GM12878 (cell line): ENCODE results near the gene MRM3. TPM values are rescaled to one million over a fixed set of nuclear protein-coding genes. Genes with fewer than 3 reads are reported as not detected.

Experiments
- ATAC-seq: fragments of 200-7000 bp; cut with Tn5 transposase; 3 replicates; pipeline ENCODE4 v1.9.1; 2020; ENCODE audit warnings: mild to moderate bottlenecking, moderate library complexity
- BruUV-seq: library from RNA; stranded (reverse); fragments of 400-500 nt; replicated peaks from 2 replicates; lab custom pipeline; 2021; lab: Mats Ljungman, UMichigan
- CTCF ChIA-PET: fragments of 300-600 bp; sonication (Branson Sonifier 250); formaldehyde crosslinking; extraction: SDS; loops from one replicate; lab custom pipeline; 2021; ENCODE audit warnings: inconsistent platforms; lab: Yijun Ruan, JAX
- POLR2A ChIA-PET: fragments of 350-600 bp; formaldehyde crosslinking; extraction: SDS; loops from one replicate; lab custom pipeline; 2021; ENCODE audit warnings: inconsistent platforms; lab: Charles Lee
- RAD21 ChIA-PET: fragments of 300-600 bp; sonication (Branson Sonifier 250); formaldehyde crosslinking; loops from one replicate; lab custom pipeline; 2023; ENCODE audit warnings: antibody characterized with exemption; ENCODE audit not compliant: unreplicated experiment; lab: Charles Lee
- SMC1A ChIA-PET: fragments of 300-600 bp; sonication (Branson Sonifier 250); formaldehyde crosslinking; loops from one replicate; lab custom pipeline; 2023; ENCODE audit not compliant: unreplicated experiment, uncharacterized antibody; lab: Charles Lee
- DNase-seq: peaks from one replicate; pipeline ENCODE4 v3.0.0-alpha.2; 2011; ENCODE audit warnings: low read depth, low spot score
- FAIRE-seq: peaks from 3 replicates; lab custom pipeline; 2011; peaks lifted over from hg19 to GRCh38; lab: Jason Lieb, UNC
- H2AFZ ChIP-seq: 2 replicates; pipeline ENCODE4 v1.6.0; 2011; ENCODE audit warnings: low read depth, low read length, control low read depth; ENCODE audit not compliant: control insufficient read depth
- H3K27ac ChIP-seq: 2 replicates; pipeline ENCODE4 v1.5.1; 2011; ENCODE audit warnings: control low read depth; ENCODE audit not compliant: control insufficient read depth, insufficient read depth
- H3K27me3 ChIP-seq, 2 experiments: replicated peaks in 1 of 2; 2 replicates each; pipeline versions ENCODE4 v1.6.0 to v1.6.1; 2011; ENCODE audit warnings: low read length in 1 of 2; ENCODE audit not compliant: control insufficient read depth in 2 of 2, insufficient read depth in 2 of 2
- H3K36me3 ChIP-seq, 2 experiments: 2 replicates each; pipeline ENCODE4 v1.5.1; 2011; ENCODE audit warnings: low read length in 1 of 2; ENCODE audit not compliant: control insufficient read depth in 2 of 2, insufficient read depth in 2 of 2
- H3K4me1 ChIP-seq: 2 replicates; pipeline ENCODE4 v1.6.1; 2011; ENCODE audit warnings: mild to moderate bottlenecking, low read length, moderate library complexity, mixed read lengths; ENCODE audit not compliant: control insufficient read depth, insufficient read depth
- H3K4me2 ChIP-seq: 2 replicates; pipeline ENCODE4 v1.6.0; 2011; ENCODE audit warnings: control low read depth; ENCODE audit not compliant: control insufficient read depth, insufficient read depth
- H3K4me3 ChIP-seq: fragments of 200-600 bp; sonication (generic); 2 replicates; pipeline ENCODE4 v1.5.1; 2016
- H3K79me2 ChIP-seq: 2 replicates; pipeline ENCODE4 v1.6.0; 2011; ENCODE audit warnings: low read length; ENCODE audit not compliant: control insufficient read depth, insufficient read depth
- H3K9ac ChIP-seq: 2 replicates; pipeline ENCODE4 v1.8.0; 2011; ENCODE audit warnings: low read length, control low read depth, mixed read lengths; ENCODE audit not compliant: control insufficient read depth, insufficient read depth
- H3K9me3 ChIP-seq: replicated peaks from 3 replicates; pipeline ENCODE4 v1.5.1; 2011; ENCODE audit warnings: mild to moderate bottlenecking, low read length; ENCODE audit not compliant: control insufficient read depth, insufficient read depth
- H4K20me1 ChIP-seq: 2 replicates; pipeline ENCODE4 v1.6.0; 2011; ENCODE audit not compliant: control insufficient read depth, insufficient read depth
- CHD2 ChIP-seq: IDR thresholded peaks from 2 replicates; pipeline ENCODE4 v1.6.1; 2011; ENCODE audit warnings: low read depth, low read length, improper control_type of control experiment, borderline replicate concordance
- CHD4 ChIP-seq: fragments of 200-600 bp; sonication (generic); IDR thresholded peaks from 2 replicates; pipeline ENCODE4 v1.6.1; 2016; ENCODE audit warnings: mild to moderate bottlenecking
- MYC ChIP-seq: IDR thresholded peaks from 2 replicates; pipeline ENCODE4 v1.6.1; 2011; ENCODE audit warnings: mild to moderate bottlenecking, low read length, moderate library complexity, inconsistent platforms; ENCODE audit not compliant: insufficient read depth, insufficient replicate concordance, insufficient read length, severe bottlenecking
- NRF1 ChIP-seq: conservative IDR thresholded peaks from 2 replicates; pipeline ENCODE4 v1.6.1; 2011; ENCODE audit warnings: mild to moderate bottlenecking, low read depth, low read length, improper control_type of control experiment
- PAX5 ChIP-seq: IDR thresholded peaks from 2 replicates; pipeline ENCODE4 v1.6.1; 2011; ENCODE audit warnings: low read depth, low read length, borderline replicate concordance
- SIX5 ChIP-seq: IDR thresholded peaks from 2 replicates; pipeline ENCODE4 v1.6.1; 2011; ENCODE audit warnings: mild to moderate bottlenecking, low read depth, low read length, moderate library complexity; ENCODE audit not compliant: severe bottlenecking
- TCF7 ChIP-seq: IDR thresholded peaks from 2 replicates; pipeline ENCODE4 v1.6.1; 2014; ENCODE audit warnings: antibody characterized with exemption, borderline replicate concordance
- WGBS: methylation state at CpG from one replicate; pipeline ENCODE4 v1.1.6; 2016; ENCODE audit warnings: low lambda C conversion rate; ENCODE audit not compliant: insufficient replicate concordance, insufficient coverage; ENCODE audit errors: missing lambda C conversion rate; 5-methylcytosine and 5-hydroxymethylcytosine counted together
- in situ Hi-C: fragments of 300-500 bp; cut with MboI; formaldehyde crosslinking; loops from 9 replicates; pipeline ENCODE4 v1.14.3; 2018; ENCODE audit warnings: mixed read lengths
- intact Hi-C: fragments of 100-400 bp; cut with micrococcal nuclease; formaldehyde crosslinking; loops from one replicate; pipeline ENCODE4 v1.14.2; 2022; ENCODE audit not compliant: unreplicated experiment
- polyA plus RNA-seq, 11 experiments: library from polyadenylated mRNA; depleted of rRNA in 4 of 11; unstranded in 6 of 11; stranded (reverse) in 5 of 11; fragments of >200 nt; fragmentation: Nextera tagmentation in 4 of 11; fragmentation: Illumina TruSeq in 1 of 11; extraction: Ambion mirVana in 4 of 11; extraction: Trizol in 1 of 11; gene quantifications; 1 replicate in 1 of 11; 2 replicates in 10 of 11; pipeline versions ENCODE4 v1.2.1 to v1.2.3, GENCODE V29; 2011 to 2016; ENCODE audit warnings: inconsistent platforms in 2 of 11, missing spikeins in 2 of 11, low read depth in 1 of 11
- total RNA-seq, 4 experiments: library from RNA; depleted of rRNA in 3 of 4; stranded (reverse); fragments of >200 nt in 3 of 4; fragmentation: Illumina TruSeq in 1 of 4; extraction: Trizol in 1 of 4; gene quantifications; 2 replicates each; pipeline versions ENCODE4 v1.2.1 to v1.2.3, GENCODE V29; 2013 to 2021
- TF ChIP-seq, protein P1 (sequence below): fragments of 450-650 bp; IDR thresholded peaks from 2 replicates; pipeline ENCODE4 v1.6.1; 2017; ENCODE audit warnings: borderline replicate concordance
- TF ChIP-seq, protein P2 (sequence below): fragments of 450-650 bp; IDR thresholded peaks from 2 replicates; pipeline ENCODE4 v1.6.1; 2014; ENCODE audit warnings: mild to moderate bottlenecking
- TF ChIP-seq, protein P3 (sequence below): IDR thresholded peaks from 2 replicates; pipeline ENCODE4 v1.6.1; 2012; ENCODE audit warnings: mild to moderate bottlenecking, low read depth, low read length

The MRM3 gene
- total and polyA plus RNA-seq, 10 of the 15 experiments (the other 5 are each of a cell fraction or from before 2014, with no cell fraction given) = 2.3 to 48.9 (median 26.6) TPM

DNA sequence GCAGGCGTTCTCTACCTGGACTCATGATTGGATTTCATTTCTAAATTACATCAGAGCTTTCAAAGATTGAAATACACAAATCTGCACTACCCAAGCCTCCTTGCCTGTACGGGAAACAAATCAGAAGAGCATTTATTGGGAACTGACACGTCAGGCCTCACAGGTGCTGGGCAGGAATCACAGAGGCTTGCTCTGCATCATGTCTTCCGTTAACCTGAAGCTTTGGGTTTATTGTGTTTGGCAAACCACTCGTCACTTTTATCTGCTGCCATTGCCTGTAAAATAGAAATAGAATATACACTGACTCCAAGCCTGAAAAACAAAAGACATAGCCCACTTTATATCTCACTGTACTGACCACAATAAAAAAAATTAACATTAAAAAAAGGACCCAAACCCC is 22.2 kb upstream of the MRM3 start:
- no peaks in the 10 kb centered on the region for H3K79me2 ChIP-seq
- ChIA-PET POLR2A (no interaction called here), RAD21 (no interaction called here), SMC1A (interaction anchor here (0.6 kb wide), 1 partner anchor 230 kb away, joined by 4 read pairs; no protein-coding TSS in a partner anchor), CTCF (interaction anchor here (1.2 to 1.3 kb wide), 2 partner anchors 20 to 236 kb away, joined by 3 read pairs; partner anchors contain the start of gene TIMM22)
- no peak overlapping the region for H3K4me3 ChIP-seq
- whole genome bisulfite sequencing = 88% methylated on average over 5 of the region's 5 CpGs
- H4K20me1 ChIP-seq = no peaks in the 10 kb centered on the region
- no TSS peak for BruUV-seq
- H3K4me2 ChIP-seq = no peak overlapping the region
- intact Hi-C loops = no loop called here
- TF ChIP-seq, protein P1, sequence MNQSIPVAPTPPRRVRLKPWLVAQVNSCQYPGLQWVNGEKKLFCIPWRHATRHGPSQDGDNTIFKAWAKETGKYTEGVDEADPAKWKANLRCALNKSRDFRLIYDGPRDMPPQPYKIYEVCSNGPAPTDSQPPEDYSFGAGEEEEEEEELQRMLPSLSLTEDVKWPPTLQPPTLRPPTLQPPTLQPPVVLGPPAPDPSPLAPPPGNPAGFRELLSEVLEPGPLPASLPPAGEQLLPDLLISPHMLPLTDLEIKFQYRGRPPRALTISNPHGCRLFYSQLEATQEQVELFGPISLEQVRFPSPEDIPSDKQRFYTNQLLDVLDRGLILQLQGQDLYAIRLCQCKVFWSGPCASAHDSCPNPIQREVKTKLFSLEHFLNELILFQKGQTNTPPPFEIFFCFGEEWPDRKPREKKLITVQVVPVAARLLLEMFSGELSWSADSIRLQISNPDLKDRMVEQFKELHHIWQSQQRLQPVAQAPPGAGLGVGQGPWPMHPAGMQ = no peak
- TF ChIP-seq SIX5 (no peak), CHD4 (no peak), CHD2 (no peak)
- no peaks in the 10 kb centered on the region for H3K9me3 ChIP-seq
- no peak for FAIRE-seq
- no peak overlapping the region for H2AFZ ChIP-seq
- in situ Hi-C loops = no loop called here
- no peak overlapping the region for H3K27ac ChIP-seq
- no peak overlapping the region for H3K9ac ChIP-seq
- no peaks in the 10 kb centered on the region for H3K4me1 ChIP-seq
- H3K27me3 ChIP-seq = no peaks in the 10 kb centered on the region
- no peak for ATAC-seq
- peaks cover 2% of the 10 kb centered on the region in 2 experiments for H3K36me3 ChIP-seq
- no peak for DNase-seq

DNA sequence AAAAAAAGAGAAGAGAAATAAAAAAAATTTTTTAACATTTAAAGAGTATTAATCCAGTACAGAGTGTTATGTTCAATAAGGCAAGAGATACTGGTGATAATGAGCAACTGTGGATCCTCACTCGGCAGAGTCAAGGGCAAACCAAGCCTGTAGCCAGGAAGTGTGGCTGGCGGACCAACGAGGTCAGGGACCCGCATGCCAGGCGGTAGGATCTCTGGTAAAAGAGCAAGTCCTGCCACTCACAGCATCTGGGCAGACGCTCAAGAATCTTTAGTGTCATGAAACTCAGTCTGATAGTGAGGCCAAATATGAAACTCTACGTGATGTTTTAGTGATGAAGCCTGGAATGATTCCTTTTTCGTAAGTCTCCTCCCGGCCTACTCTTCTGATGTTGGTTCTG is 21.8 kb upstream of the MRM3 start:
- H3K9me3 ChIP-seq = no peaks in the 10 kb centered on the region
- H3K9ac ChIP-seq = no peak overlapping the region
- H3K27ac ChIP-seq = no peak overlapping the region
- no peak overlapping the region for H2AFZ ChIP-seq
- RAD21 ChIA-PET = no interaction called here
- no peaks in the 10 kb centered on the region for H3K27me3 ChIP-seq
- TF ChIP-seq, protein P2, sequence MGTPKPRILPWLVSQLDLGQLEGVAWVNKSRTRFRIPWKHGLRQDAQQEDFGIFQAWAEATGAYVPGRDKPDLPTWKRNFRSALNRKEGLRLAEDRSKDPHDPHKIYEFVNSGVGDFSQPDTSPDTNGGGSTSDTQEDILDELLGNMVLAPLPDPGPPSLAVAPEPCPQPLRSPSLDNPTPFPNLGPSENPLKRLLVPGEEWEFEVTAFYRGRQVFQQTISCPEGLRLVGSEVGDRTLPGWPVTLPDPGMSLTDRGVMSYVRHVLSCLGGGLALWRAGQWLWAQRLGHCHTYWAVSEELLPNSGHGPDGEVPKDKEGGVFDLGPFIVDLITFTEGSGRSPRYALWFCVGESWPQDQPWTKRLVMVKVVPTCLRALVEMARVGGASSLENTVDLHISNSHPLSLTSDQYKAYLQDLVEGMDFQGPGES = no peak
- TF ChIP-seq MYC (no peak), PAX5 (no peak), NRF1 (no peak), TCF7 (no peak)
- TF ChIP-seq, protein P3, sequence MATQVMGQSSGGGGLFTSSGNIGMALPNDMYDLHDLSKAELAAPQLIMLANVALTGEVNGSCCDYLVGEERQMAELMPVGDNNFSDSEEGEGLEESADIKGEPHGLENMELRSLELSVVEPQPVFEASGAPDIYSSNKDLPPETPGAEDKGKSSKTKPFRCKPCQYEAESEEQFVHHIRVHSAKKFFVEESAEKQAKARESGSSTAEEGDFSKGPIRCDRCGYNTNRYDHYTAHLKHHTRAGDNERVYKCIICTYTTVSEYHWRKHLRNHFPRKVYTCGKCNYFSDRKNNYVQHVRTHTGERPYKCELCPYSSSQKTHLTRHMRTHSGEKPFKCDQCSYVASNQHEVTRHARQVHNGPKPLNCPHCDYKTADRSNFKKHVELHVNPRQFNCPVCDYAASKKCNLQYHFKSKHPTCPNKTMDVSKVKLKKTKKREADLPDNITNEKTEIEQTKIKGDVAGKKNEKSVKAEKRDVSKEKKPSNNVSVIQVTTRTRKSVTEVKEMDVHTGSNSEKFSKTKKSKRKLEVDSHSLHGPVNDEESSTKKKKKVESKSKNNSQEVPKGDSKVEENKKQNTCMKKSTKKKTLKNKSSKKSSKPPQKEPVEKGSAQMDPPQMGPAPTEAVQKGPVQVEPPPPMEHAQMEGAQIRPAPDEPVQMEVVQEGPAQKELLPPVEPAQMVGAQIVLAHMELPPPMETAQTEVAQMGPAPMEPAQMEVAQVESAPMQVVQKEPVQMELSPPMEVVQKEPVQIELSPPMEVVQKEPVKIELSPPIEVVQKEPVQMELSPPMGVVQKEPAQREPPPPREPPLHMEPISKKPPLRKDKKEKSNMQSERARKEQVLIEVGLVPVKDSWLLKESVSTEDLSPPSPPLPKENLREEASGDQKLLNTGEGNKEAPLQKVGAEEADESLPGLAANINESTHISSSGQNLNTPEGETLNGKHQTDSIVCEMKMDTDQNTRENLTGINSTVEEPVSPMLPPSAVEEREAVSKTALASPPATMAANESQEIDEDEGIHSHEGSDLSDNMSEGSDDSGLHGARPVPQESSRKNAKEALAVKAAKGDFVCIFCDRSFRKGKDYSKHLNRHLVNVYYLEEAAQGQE = no peak
- TF ChIP-seq, all 136 proteins: peak for 0
- peaks cover 2% of the 10 kb centered on the region in 2 experiments for H3K36me3 ChIP-seq
- FAIRE-seq (no peak), DNase-seq (no peak), ATAC-seq (no peak)
- CTCF ChIA-PET = interaction anchor here (1.3 kb wide), 1 partner anchor 34 kb away, joined by 3 read pairs; no protein-coding TSS in a partner anchor
- no peak overlapping the region for H3K4me3 ChIP-seq
- SMC1A ChIA-PET = interaction anchor here (0.6 kb wide), 1 partner anchor 230 kb away, joined by 4 read pairs; no protein-coding TSS in a partner anchor
- no peaks in the 10 kb centered on the region for H4K20me1 ChIP-seq
- in situ Hi-C loops = no loop called here
- 97% methylated on average over 9 of the region's 9 CpGs for WGBS
- no peaks in the 10 kb centered on the region for H3K4me1 ChIP-seq
- POLR2A ChIA-PET = no interaction called here
- no peaks in the 10 kb centered on the region for H3K79me2 ChIP-seq
- no TSS peak for BruUV-seq
- no peak overlapping the region for H3K4me2 ChIP-seq
- intact Hi-C loops = no loop called here
